B cell (primary cell): ENCODE data around the gene ELOB. TPM values are rescaled to one million over a fixed set of nuclear protein-coding genes. Genes with fewer than 3 reads are reported as not detected.

Experiments used
- ATAC-seq: fragments of 200-7000 bp; cut with Tn5 transposase; one replicate; pipeline ENCODE4 v1.10.0; 2021; ENCODE audit warnings: low read depth, mild to moderate bottlenecking, moderate number of reproducible peaks, moderate library complexity
- CTCF ChIA-PET: fragments of 350-600 bp; sonication (Branson Sonifier 250); formaldehyde crosslinking; loops from one replicate; lab custom pipeline; 2021; ENCODE audit warnings: antibody characterized with exemption, inconsistent platforms; lab: Charles Lee
- POLR2A ChIA-PET: fragments of 350-600 bp; sonication (Branson Sonifier 250); formaldehyde crosslinking; loops from one replicate; lab custom pipeline; 2021; ENCODE audit warnings: antibody characterized with exemption; lab: Charles Lee
- DNase-seq: peaks from one replicate; pipeline ENCODE4 v3.0.0; 2013
- H2AFZ ChIP-seq: 2 replicates; pipeline ENCODE4 v1.6.1; 2012; ENCODE audit warnings: mild to moderate bottlenecking, low read depth, low read length; ENCODE audit not compliant: insufficient read depth, poor library complexity, severe bottlenecking
- H3K27ac ChIP-seq, 2 donors: 1 replicate in 1 of 2; 2 replicates in 1 of 2; pipeline ENCODE4 v1.5.1; 2012 to 2013; ENCODE audit warnings: low read length in 2 of 2, mild to moderate bottlenecking in 2 of 2, moderate library complexity in 1 of 2
- H3K27me3 ChIP-seq, 4 experiments: fragments of 200-600 bp in 1 of 4; sonication (generic) in 1 of 4; replicated peaks in 1 of 4; 1 replicate in 2 of 4; 2 replicates in 2 of 4; pipeline versions ENCODE4 v1.6.1 to v1.7.0; 2013 to 2016; ENCODE audit warnings: low read length in 3 of 4, mild to moderate bottlenecking in 2 of 4, mixed read lengths in 1 of 4, moderate library complexity in 1 of 4; ENCODE audit not compliant: insufficient read depth in 4 of 4, control insufficient read depth in 3 of 4; ENCODE audit errors: control extremely low read depth in 1 of 4
- H3K36me3 ChIP-seq, 2 experiments: replicated peaks in 1 of 2; 1 replicate in 1 of 2; 2 replicates in 1 of 2; pipeline versions ENCODE4 v1.6.1 to v1.7.1; 2013; ENCODE audit warnings: low read length in 1 of 2; ENCODE audit not compliant: insufficient read depth in 2 of 2, control insufficient read depth in 1 of 2; ENCODE audit errors: control extremely low read depth in 1 of 2, extremely low read depth in 1 of 2
- H3K4me1 ChIP-seq, 2 donors: fragments of 200-600 bp in 1 of 2; sonication (generic) in 1 of 2; 1 replicate in 1 of 2; 2 replicates in 1 of 2; pipeline versions ENCODE4 v1.5.1 to v1.6.1; 2013 to 2017; ENCODE audit warnings: low read length in 2 of 2; ENCODE audit not compliant: control insufficient read depth in 2 of 2, insufficient read depth in 2 of 2
- H3K4me2 ChIP-seq: replicated peaks from 2 replicates; pipeline ENCODE3; 2012; ENCODE audit warnings: mild to moderate bottlenecking, low read depth, low read length; ENCODE audit not compliant: poor library complexity, severe bottlenecking
- H3K4me3 ChIP-seq, 5 experiments: fragments of 200-600 bp in 1 of 5; sonication (generic) in 1 of 5; 1 replicate in 3 of 5; 2 replicates in 2 of 5; pipeline versions ENCODE4 v1.5.1 to v1.7.0; 2011 to 2016; ENCODE audit warnings: low read length in 4 of 5, mild to moderate bottlenecking in 4 of 5, low read depth in 2 of 5, control low read depth in 1 of 5, moderate library complexity in 1 of 5; ENCODE audit not compliant: insufficient read depth in 1 of 5; ENCODE audit errors: control extremely low read depth in 1 of 5, extremely low read depth in 1 of 5
- H3K79me2 ChIP-seq: fragments of 200-600 bp; sonication (generic); one replicate; pipeline ENCODE4 v1.6.0; 2016; ENCODE audit warnings: low read length; ENCODE audit not compliant: control insufficient read depth, insufficient read depth
- H3K9ac ChIP-seq: fragments of 200-600 bp; sonication (generic); 2 replicates; pipeline ENCODE4 v1.6.1; 2017; ENCODE audit warnings: mild to moderate bottlenecking, low read length, moderate library complexity
- H3K9me3 ChIP-seq, 3 donors: one replicate each; pipeline versions ENCODE4 v1.6.1 to v1.7.1; 2013; ENCODE audit warnings: low read length in 2 of 3; ENCODE audit not compliant: control insufficient read depth in 2 of 3, insufficient read depth in 1 of 3; ENCODE audit errors: control extremely low read depth in 1 of 3
- H4K20me1 ChIP-seq: 2 replicates; pipeline ENCODE4 v1.6.0; 2012; ENCODE audit warnings: mild to moderate bottlenecking, low read length; ENCODE audit not compliant: insufficient read depth, control insufficient read depth, poor library complexity, severe bottlenecking
- H3K27ac Mint-ChIP-seq: one replicate; pipeline ENCODE4 v1.8.0; 2021; ENCODE audit warnings: mixed read lengths
- H3K27me3 Mint-ChIP-seq: one replicate; pipeline ENCODE4 v1.8.0; 2021; ENCODE audit warnings: mixed read lengths
- H3K4me1 Mint-ChIP-seq: one replicate; pipeline ENCODE4 v1.8.0; 2021; ENCODE audit warnings: mixed read lengths
- H3K4me3 Mint-ChIP-seq: one replicate; pipeline ENCODE4 v1.8.0; 2021; ENCODE audit warnings: mixed read lengths
- H3K9me3 Mint-ChIP-seq: one replicate; pipeline ENCODE4 v1.8.0; 2022; ENCODE audit warnings: mixed read lengths; ENCODE audit not compliant: insufficient read depth
- EZH2 ChIP-seq: IDR thresholded peaks from 2 replicates; pipeline ENCODE4 v1.6.1; 2012; ENCODE audit warnings: borderline replicate concordance, low read depth, mild to moderate bottlenecking, moderate library complexity, low read length; ENCODE audit not compliant: insufficient read depth, poor library complexity, severe bottlenecking
- WGBS: methylation state at CpG from one replicate; pipeline ENCODE4 v1.1.5; 2013; ENCODE audit warnings: missing lambda C conversion rate; ENCODE audit not compliant: insufficient coverage; 5-methylcytosine and 5-hydroxymethylcytosine counted together
- intact Hi-C: fragments of 100-400 bp; cut with micrococcal nuclease; formaldehyde crosslinking; loops from one replicate; pipeline ENCODE4 v1.10.0; 2022
- polyA plus RNA-seq: library from polyadenylated mRNA; depleted of rRNA; stranded (reverse); fragments of >200 nt; gene quantifications from 2 replicates; pipeline ENCODE4 v1.2.3, GENCODE V29; 2012
- total RNA-seq, 2 donors: library from RNA; stranded (reverse); fragments of 120-200 nt in 1 of 2; gene quantifications; 1 replicate in 1 of 2; 2 replicates in 1 of 2; pipeline versions ENCODE4 v1.2.3 to v1.2.4, GENCODE V29; 2013 to 2022
- TF ChIP-seq, protein P1 (sequence below): fragments of 200-600 bp; IDR thresholded peaks from one replicate; pipeline ENCODE4 v1.8.0; 2022; ENCODE audit warnings: antibody characterized with exemption, mild to moderate bottlenecking

ELOB gene
- total and polyA plus RNA-seq, 2 donors (not counting 1 experiment from before 2014, with no cell fraction given), result 93.1 to 136 TPM

GRCh38 chr16:2819179-2819938 lies 42.3 kb upstream of the ELOB start:
- H3K4me1 Mint-ChIP-seq, result no peaks in the 10 kb centered on the region
- Histone ChIP-seq H2AFZ (no peak overlapping the region), H3K9me3 (no peaks in the 10 kb centered on the region), H3K27ac (no peak overlapping the region), H3K4me3 (no peak overlapping the region), H3K27me3 (peaks cover 0 to 4% (median 0%) of the 10 kb centered on the region in 4 experiments), H4K20me1 (no peaks in the 10 kb centered on the region), H3K9ac (no peak overlapping the region), H3K4me2 (no peak overlapping the region), H3K4me1 (no peaks in the 10 kb centered on the region), H3K79me2 (no peaks in the 10 kb centered on the region), H3K36me3 (no peaks in the 10 kb centered on the region)
- H3K4me3 Mint-ChIP-seq, result no peak overlapping the region
- peaks cover 7% of the 10 kb centered on the region for H3K27me3 Mint-ChIP-seq
- intact Hi-C loops, result no loop called here
- TF ChIP-seq EZH2, result no peak
- TF ChIP-seq, protein P1, sequence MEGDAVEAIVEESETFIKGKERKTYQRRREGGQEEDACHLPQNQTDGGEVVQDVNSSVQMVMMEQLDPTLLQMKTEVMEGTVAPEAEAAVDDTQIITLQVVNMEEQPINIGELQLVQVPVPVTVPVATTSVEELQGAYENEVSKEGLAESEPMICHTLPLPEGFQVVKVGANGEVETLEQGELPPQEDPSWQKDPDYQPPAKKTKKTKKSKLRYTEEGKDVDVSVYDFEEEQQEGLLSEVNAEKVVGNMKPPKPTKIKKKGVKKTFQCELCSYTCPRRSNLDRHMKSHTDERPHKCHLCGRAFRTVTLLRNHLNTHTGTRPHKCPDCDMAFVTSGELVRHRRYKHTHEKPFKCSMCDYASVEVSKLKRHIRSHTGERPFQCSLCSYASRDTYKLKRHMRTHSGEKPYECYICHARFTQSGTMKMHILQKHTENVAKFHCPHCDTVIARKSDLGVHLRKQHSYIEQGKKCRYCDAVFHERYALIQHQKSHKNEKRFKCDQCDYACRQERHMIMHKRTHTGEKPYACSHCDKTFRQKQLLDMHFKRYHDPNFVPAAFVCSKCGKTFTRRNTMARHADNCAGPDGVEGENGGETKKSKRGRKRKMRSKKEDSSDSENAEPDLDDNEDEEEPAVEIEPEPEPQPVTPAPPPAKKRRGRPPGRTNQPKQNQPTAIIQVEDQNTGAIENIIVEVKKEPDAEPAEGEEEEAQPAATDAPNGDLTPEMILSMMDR, result no peak
- no peaks in the 10 kb centered on the region for H3K9me3 Mint-ChIP-seq
- POLR2A ChIA-PET, result no interaction called here
- H3K27ac Mint-ChIP-seq, result no peak overlapping the region
- ATAC-seq (no peak), DNase-seq (no peak)
- WGBS, result 88% methylated on average over 11 of the region's 18 CpGs
- CTCF ChIA-PET, result no interaction called here

GRCh38 chr16:2818272-2818876 lies 41.3 kb upstream of the ELOB start:
- peaks cover 0 to 4% (median 0%) of the 10 kb centered on the region in 4 experiments for H3K27me3 ChIP-seq
- peaks cover 11% of the 10 kb centered on the region for H3K27me3 Mint-ChIP-seq
- H3K36me3 ChIP-seq, result no peaks in the 10 kb centered on the region
- TF ChIP-seq, protein P1, result no peak
- no peak for TF ChIP-seq EZH2
- H4K20me1 ChIP-seq, result no peaks in the 10 kb centered on the region
- WGBS, result 91% methylated on average over 10 of the region's 10 CpGs
- CTCF ChIA-PET, result no interaction called here
- no peak overlapping the region for H3K4me3 ChIP-seq
- intact Hi-C loops, result no loop called here
- H3K27ac Mint-ChIP-seq, result no peak overlapping the region
- H3K9me3 Mint-ChIP-seq, result no peaks in the 10 kb centered on the region
- H3K4me3 Mint-ChIP-seq, result no peak overlapping the region
- no peaks in the 10 kb centered on the region for H3K4me1 ChIP-seq
- DNase-seq (no peak), ATAC-seq (no peak)
- H3K9ac ChIP-seq, result no peak overlapping the region
- H3K9me3 ChIP-seq, result no peaks in the 10 kb centered on the region
- no peak overlapping the region for H3K27ac ChIP-seq
- no peaks in the 10 kb centered on the region for H3K4me1 Mint-ChIP-seq
- no peaks in the 10 kb centered on the region for H3K79me2 ChIP-seq
- H3K4me2 ChIP-seq, result no peak overlapping the region
- POLR2A ChIA-PET, result no interaction called here
- no peak overlapping the region for H2AFZ ChIP-seq
